ENCODE data around the gene CTNNB1. TPM values are rescaled to one million over a fixed set of nuclear protein-coding genes. Genes with fewer than 3 reads are reported as not detected.

Gene CTNNB1
- total RNA-seq, 1 experiment from 2014 or later, result 186 TPM

- in situ Hi-C loops (cut with HindIII; ENCODE audit: low pct_unique_long_range_greater_than_20kb, low sequenced_read_pairs), result no loop called here
- Histone ChIP-seq H3K27ac (ENCODE audit: low read length) (no peak overlapping the region), H3K4me3 (ENCODE audit: low read depth in 2 of 2, low read length in 2 of 2) (no peak overlapping the region), H3K9me3 (ENCODE audit: control insufficient read depth, insufficient read depth, low read depth, low read length) (no peaks in the 10 kb centered on the region), H3K27me3 (ENCODE audit: control insufficient read depth, insufficient read depth, low read length) (no peaks in the 10 kb centered on the region), H3K4me1 (ENCODE audit: control insufficient read depth, insufficient read depth, low read length) (peaks cover 16% of the 10 kb centered on the region), H3K36me3 (ENCODE audit: control insufficient read depth, insufficient read depth, low read length) (no peaks in the 10 kb centered on the region)
- no TSS peak for BruUV-seq (replicated peaks)
- DNase-seq (ENCODE audit: low read depth, low spot score) (no peak), ATAC-seq (no peak)
- CTCF ChIA-PET, result no interaction called here
- no peak for TF ChIP-seq TCF7L2 (IDR thresholded peaks at IDR 0.05; ENCODE audit: low read depth, low read length)
- TF ChIP-seq REST (IDR thresholded peaks at IDR 0.05; ENCODE audit: insufficient read depth in 1 of 2, low read depth in 2 of 2, low read length in 1 of 2), result no peak
- no peak for TF ChIP-seq SIN3A (IDR thresholded peaks at IDR 0.05; ENCODE audit: borderline replicate concordance, insufficient read depth, low read depth, low read length)
- intact Hi-C loops (cut with micrococcal nuclease; ENCODE audit: unreplicated experiment), result no loop called here
- POLR2A ChIA-PET, result no interaction called here
Observed at GRCh38 chr3:41207355-41207754, 8.1 kb downstream of the CTNNB1 start.

GRCh38 chr3:41208507-41209220 lies 9.4 kb downstream of the CTNNB1 start:
- in situ Hi-C loops (cut with HindIII; ENCODE audit: low pct_unique_long_range_greater_than_20kb, low sequenced_read_pairs), result no loop called here
- ChIA-PET CTCF (no interaction called here), POLR2A (no interaction called here)
- Histone ChIP-seq H3K4me3 (ENCODE audit: low read depth in 2 of 2, low read length in 2 of 2) (no peak overlapping the region), H3K27ac (ENCODE audit: low read length) (no peak overlapping the region), H3K9me3 (ENCODE audit: control insufficient read depth, insufficient read depth, low read depth, low read length) (no peaks in the 10 kb centered on the region), H3K36me3 (ENCODE audit: control insufficient read depth, insufficient read depth, low read length) (no peaks in the 10 kb centered on the region), H3K27me3 (ENCODE audit: control insufficient read depth, insufficient read depth, low read length) (no peaks in the 10 kb centered on the region), H3K4me1 (ENCODE audit: control insufficient read depth, insufficient read depth, low read length) (peaks cover 13% of the 10 kb centered on the region; the same call in 1 of the 2 replicates)
- no peak for ATAC-seq
- DNase-seq (ENCODE audit: low read depth, low spot score), result no peak
- TF ChIP-seq CTCF (IDR thresholded peaks at IDR 0.05), result no peak
- no peak for TF ChIP-seq POLR2AphosphoS5 (IDR thresholded peaks at IDR 0.05; ENCODE audit: low read depth, low read length)
- TF ChIP-seq SIN3A (IDR thresholded peaks at IDR 0.05; ENCODE audit: borderline replicate concordance, insufficient read depth, low read depth, low read length), result no peak
- TF ChIP-seq REST (IDR thresholded peaks at IDR 0.05; ENCODE audit: insufficient read depth in 1 of 2, low read depth in 2 of 2, low read length in 1 of 2), result no peak
- TF ChIP-seq TCF7L2 (IDR thresholded peaks at IDR 0.05; ENCODE audit: low read depth, low read length), result no peak
- intact Hi-C loops (cut with micrococcal nuclease; ENCODE audit: unreplicated experiment), result no loop called here
- BruUV-seq (replicated peaks), result no TSS peak
